Measurements from ENCODE around the gene MBTPS1.

MBTPS1 gene

GRCh38 chr16:84105301-84105815 lies 11.4 kb downstream of the MBTPS1 start:
- Histone ChIP-seq H3K9ac (ENCODE audit: low read depth in 1 of 2, low read length in 2 of 2) (no peak overlapping the region), H3K9me3 (ENCODE audit: control insufficient read depth in 1 of 2, low read length in 2 of 2) (no peaks in the 10 kb centered on the region), H3K27me3 (ENCODE audit: control insufficient read depth in 1 of 2, insufficient read depth in 2 of 2, low read length in 2 of 2) (no peaks in the 10 kb centered on the region), H3K36me3 (ENCODE audit: control insufficient read depth in 1 of 2, insufficient read depth in 2 of 2, low read length in 2 of 2) (peaks cover 22 to 39% of the 10 kb centered on the region in 2 donors), H3K4me1 (ENCODE audit: control insufficient read depth in 1 of 2, insufficient read depth in 2 of 2, low read length in 2 of 2) (no peaks in the 10 kb centered on the region), H3K4me3 (ENCODE audit: low read depth in 1 of 2, low read length in 2 of 2) (no peak overlapping the region), H3K27ac (ENCODE audit: low read depth, low read length) (no peak overlapping the region)

GRCh38 chr16:84104231-84104630 lies 12.5 kb downstream of the MBTPS1 start:
- Histone ChIP-seq H3K9me3 (ENCODE audit: control insufficient read depth in 1 of 2, low read length in 2 of 2) (no peaks in the 10 kb centered on the region), H3K27ac (ENCODE audit: low read depth, low read length) (no peak overlapping the region), H3K9ac (ENCODE audit: low read depth in 1 of 2, low read length in 2 of 2) (no peak overlapping the region), H3K36me3 (ENCODE audit: control insufficient read depth in 1 of 2, insufficient read depth in 2 of 2, low read length in 2 of 2) (peaks cover 20 to 44% of the 10 kb centered on the region in 2 donors), H3K4me3 (ENCODE audit: low read depth in 1 of 2, low read length in 2 of 2) (no peak overlapping the region), H3K4me1 (ENCODE audit: control insufficient read depth in 1 of 2, insufficient read depth in 2 of 2, low read length in 2 of 2) (no peaks in the 10 kb centered on the region), H3K27me3 (ENCODE audit: control insufficient read depth in 1 of 2, insufficient read depth in 2 of 2, low read length in 2 of 2) (no peaks in the 10 kb centered on the region)

GRCh38 chr16:84103678-84104077 lies 13.1 kb downstream of the MBTPS1 start:
- no peak overlapping the region for H3K9ac ChIP-seq (ENCODE audit: low read depth in 1 of 2, low read length in 2 of 2)
- H3K4me3 ChIP-seq (ENCODE audit: low read depth in 1 of 2, low read length in 2 of 2) = no peak overlapping the region
- no peaks in the 10 kb centered on the region for H3K4me1 ChIP-seq (ENCODE audit: control insufficient read depth in 1 of 2, insufficient read depth in 2 of 2, low read length in 2 of 2)
- peaks cover 15 to 45% of the 10 kb centered on the region in 2 donors for H3K36me3 ChIP-seq (ENCODE audit: control insufficient read depth in 1 of 2, insufficient read depth in 2 of 2, low read length in 2 of 2)
- no peaks in the 10 kb centered on the region for H3K27me3 ChIP-seq (ENCODE audit: control insufficient read depth in 1 of 2, insufficient read depth in 2 of 2, low read length in 2 of 2)
- no peak overlapping the region for H3K27ac ChIP-seq (ENCODE audit: low read depth, low read length)
- H3K9me3 ChIP-seq (ENCODE audit: control insufficient read depth in 1 of 2, low read length in 2 of 2) = no peaks in the 10 kb centered on the region

- H3K27me3 ChIP-seq (ENCODE audit: control insufficient read depth in 1 of 2, insufficient read depth in 2 of 2, low read length in 2 of 2) = no peaks in the 10 kb centered on the region
- H3K9me3 ChIP-seq (ENCODE audit: control insufficient read depth in 1 of 2, low read length in 2 of 2) = no peaks in the 10 kb centered on the region
- H3K9ac ChIP-seq (ENCODE audit: low read depth in 1 of 2, low read length in 2 of 2) = no peak overlapping the region
- no peak overlapping the region for H3K27ac ChIP-seq (ENCODE audit: low read depth, low read length)
- H3K4me1 ChIP-seq (ENCODE audit: control insufficient read depth in 1 of 2, insufficient read depth in 2 of 2, low read length in 2 of 2) = peaks cover 0 to 5% of the 10 kb centered on the region in 2 donors
- no peak overlapping the region for H3K4me3 ChIP-seq (ENCODE audit: low read depth in 1 of 2, low read length in 2 of 2)
- peaks cover 23 to 57% of the 10 kb centered on the region in 2 donors for H3K36me3 ChIP-seq (ENCODE audit: control insufficient read depth in 1 of 2, insufficient read depth in 2 of 2, low read length in 2 of 2)
These were observed 17.8 kb downstream of the MBTPS1 start for GRCh38 chr16:84098939-84099338.

- Histone ChIP-seq H3K9me3 (ENCODE audit: control insufficient read depth in 1 of 2, low read length in 2 of 2) (no peaks in the 10 kb centered on the region), H3K9ac (ENCODE audit: low read depth in 1 of 2, low read length in 2 of 2) (no peak overlapping the region), H3K4me1 (ENCODE audit: control insufficient read depth in 1 of 2, insufficient read depth in 2 of 2, low read length in 2 of 2) (peaks cover 0 to 5% of the 10 kb centered on the region in 2 donors), H3K36me3 (ENCODE audit: control insufficient read depth in 1 of 2, insufficient read depth in 2 of 2, low read length in 2 of 2) (peaks cover 34 to 79% of the 10 kb centered on the region in 2 donors), H3K27ac (ENCODE audit: low read depth, low read length) (no peak overlapping the region), H3K27me3 (ENCODE audit: control insufficient read depth in 1 of 2, insufficient read depth in 2 of 2, low read length in 2 of 2) (no peaks in the 10 kb centered on the region), H3K4me3 (ENCODE audit: low read depth in 1 of 2, low read length in 2 of 2) (no peak overlapping the region)
These were observed 20.2 kb downstream of the MBTPS1 start for GRCh38 chr16:84096447-84097005.

- H3K27ac ChIP-seq (ENCODE audit: low read depth, low read length) = no peak overlapping the region
- H3K9me3 ChIP-seq (ENCODE audit: control insufficient read depth in 1 of 2, low read length in 2 of 2) = no peaks in the 10 kb centered on the region
- no peak overlapping the region for H3K9ac ChIP-seq (ENCODE audit: low read depth in 1 of 2, low read length in 2 of 2)
- no peaks in the 10 kb centered on the region for H3K27me3 ChIP-seq (ENCODE audit: control insufficient read depth in 1 of 2, insufficient read depth in 2 of 2, low read length in 2 of 2)
- peaks cover 0 to 5% of the 10 kb centered on the region in 2 donors for H3K4me1 ChIP-seq (ENCODE audit: control insufficient read depth in 1 of 2, insufficient read depth in 2 of 2, low read length in 2 of 2)
- no peak overlapping the region for H3K4me3 ChIP-seq (ENCODE audit: low read depth in 1 of 2, low read length in 2 of 2)
- H3K36me3 ChIP-seq (ENCODE audit: control insufficient read depth in 1 of 2, insufficient read depth in 2 of 2, low read length in 2 of 2) = peaks cover 32 to 79% of the 10 kb centered on the region in 2 donors
These were observed 21.3 kb downstream of the MBTPS1 start for GRCh38 chr16:84095466-84095865.

GRCh38 chr16:84093879-84094270 lies 22.9 kb downstream of the MBTPS1 start:
- peaks cover 37 to 88% of the 10 kb centered on the region in 2 donors for H3K36me3 ChIP-seq (ENCODE audit: control insufficient read depth in 1 of 2, insufficient read depth in 2 of 2, low read length in 2 of 2)
- H3K9me3 ChIP-seq (ENCODE audit: control insufficient read depth in 1 of 2, low read length in 2 of 2) = no peaks in the 10 kb centered on the region
- H3K4me3 ChIP-seq (ENCODE audit: low read depth in 1 of 2, low read length in 2 of 2) = no peak overlapping the region
- no peak overlapping the region for H3K9ac ChIP-seq (ENCODE audit: low read depth in 1 of 2, low read length in 2 of 2)
- H3K4me1 ChIP-seq (ENCODE audit: control insufficient read depth in 1 of 2, insufficient read depth in 2 of 2, low read length in 2 of 2) = peaks cover 1 to 8% of the 10 kb centered on the region in 2 donors
- no peak overlapping the region for H3K27ac ChIP-seq (ENCODE audit: low read depth, low read length)
- no peaks in the 10 kb centered on the region for H3K27me3 ChIP-seq (ENCODE audit: control insufficient read depth in 1 of 2, insufficient read depth in 2 of 2, low read length in 2 of 2)

GRCh38 chr16:84093120-84093878 lies 23.4 kb downstream of the MBTPS1 start:
- no peak overlapping the region for H3K27ac ChIP-seq (ENCODE audit: low read depth, low read length)
- H3K9me3 ChIP-seq (ENCODE audit: control insufficient read depth in 1 of 2, low read length in 2 of 2) = no peaks in the 10 kb centered on the region
- peaks cover 42 to 89% of the 10 kb centered on the region in 2 donors for H3K36me3 ChIP-seq (ENCODE audit: control insufficient read depth in 1 of 2, insufficient read depth in 2 of 2, low read length in 2 of 2)
- no peak overlapping the region for H3K4me3 ChIP-seq (ENCODE audit: low read depth in 1 of 2, low read length in 2 of 2)
- peaks cover 7 to 13% of the 10 kb centered on the region in 2 donors for H3K4me1 ChIP-seq (ENCODE audit: control insufficient read depth in 1 of 2, insufficient read depth in 2 of 2, low read length in 2 of 2)
- H3K27me3 ChIP-seq (ENCODE audit: control insufficient read depth in 1 of 2, insufficient read depth in 2 of 2, low read length in 2 of 2) = no peaks in the 10 kb centered on the region
- no peak overlapping the region for H3K9ac ChIP-seq (ENCODE audit: low read depth in 1 of 2, low read length in 2 of 2)

- Histone ChIP-seq H3K27me3 (ENCODE audit: control insufficient read depth in 1 of 2, insufficient read depth in 2 of 2, low read length in 2 of 2) (no peaks in the 10 kb centered on the region), H3K9ac (ENCODE audit: low read depth in 1 of 2, low read length in 2 of 2) (no peak overlapping the region), H3K27ac (ENCODE audit: low read depth, low read length) (no peak overlapping the region), H3K4me3 (ENCODE audit: low read depth in 1 of 2, low read length in 2 of 2) (no peak overlapping the region), H3K36me3 (ENCODE audit: control insufficient read depth in 1 of 2, insufficient read depth in 2 of 2, low read length in 2 of 2) (peaks cover 41 to 91% of the 10 kb centered on the region in 2 donors), H3K4me1 (ENCODE audit: control insufficient read depth in 1 of 2, insufficient read depth in 2 of 2, low read length in 2 of 2) (peaks cover 12 to 17% of the 10 kb centered on the region in 2 donors), H3K9me3 (ENCODE audit: control insufficient read depth in 1 of 2, low read length in 2 of 2) (no peaks in the 10 kb centered on the region)
These were observed 25.3 kb downstream of the MBTPS1 start for GRCh38 chr16:84091460-84091859.

- Histone ChIP-seq H3K27ac (ENCODE audit: low read depth, low read length) (no peak overlapping the region), H3K9me3 (ENCODE audit: control insufficient read depth in 1 of 2, low read length in 2 of 2) (no peaks in the 10 kb centered on the region), H3K9ac (ENCODE audit: low read depth in 1 of 2, low read length in 2 of 2) (no peak overlapping the region), H3K4me3 (ENCODE audit: low read depth in 1 of 2, low read length in 2 of 2) (no peak overlapping the region), H3K4me1 (ENCODE audit: control insufficient read depth in 1 of 2, insufficient read depth in 2 of 2, low read length in 2 of 2) (peaks cover 12 to 17% of the 10 kb centered on the region in 2 donors), H3K36me3 (ENCODE audit: control insufficient read depth in 1 of 2, insufficient read depth in 2 of 2, low read length in 2 of 2) (peaks cover 40 to 92% of the 10 kb centered on the region in 2 donors), H3K27me3 (ENCODE audit: control insufficient read depth in 1 of 2, insufficient read depth in 2 of 2, low read length in 2 of 2) (no peaks in the 10 kb centered on the region)
These were observed 26.5 kb downstream of the MBTPS1 start for GRCh38 chr16:84090211-84090610.
